SH-SY5Y (cell line): ENCODE results near the gene KRT85.

ENCODE experiments used
- GATA2 ChIP-seq: IDR thresholded peaks from 2 replicates; pipeline ENCODE4 v1.6.1; 2011; ENCODE audit warnings: mild to moderate bottlenecking, low read depth, low read length
- GATA3 ChIP-seq: IDR thresholded peaks from 2 replicates; pipeline ENCODE4 v1.6.1; 2011; ENCODE audit warnings: low read depth, mild to moderate bottlenecking, low read length, moderate library complexity

Gene KRT85

DNA sequence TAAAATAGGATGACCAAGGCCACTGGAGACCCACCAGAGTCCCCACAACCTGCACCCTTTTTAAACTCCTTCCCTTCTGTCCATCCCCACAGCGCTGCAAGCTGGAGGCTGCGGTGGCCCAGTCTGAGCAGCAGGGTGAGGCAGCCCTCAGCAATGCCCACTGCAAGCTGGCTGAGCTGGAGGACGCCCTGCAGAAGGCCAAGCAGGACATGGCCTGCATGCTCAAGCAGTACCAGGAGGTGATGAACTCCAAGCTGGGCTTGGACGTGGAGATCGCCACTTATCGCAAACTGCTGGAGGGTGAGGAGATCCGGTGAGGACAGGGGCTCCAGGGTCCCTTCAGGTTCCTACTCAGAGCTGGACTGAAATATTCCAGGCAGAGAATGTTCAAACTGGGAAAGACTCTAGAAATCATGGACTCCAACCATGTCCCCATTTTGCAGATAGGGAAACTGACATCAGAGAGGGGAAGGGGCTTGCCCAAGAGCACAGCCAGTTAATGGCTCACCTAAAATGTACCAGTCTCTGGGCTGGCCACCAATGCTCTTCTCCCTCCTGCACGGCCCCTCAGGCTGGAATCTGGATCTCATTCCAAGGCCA, 17.2 kb downstream of the KRT85 start:
- TF ChIP-seq GATA3: no peak
- no peak for TF ChIP-seq GATA2

DNA sequence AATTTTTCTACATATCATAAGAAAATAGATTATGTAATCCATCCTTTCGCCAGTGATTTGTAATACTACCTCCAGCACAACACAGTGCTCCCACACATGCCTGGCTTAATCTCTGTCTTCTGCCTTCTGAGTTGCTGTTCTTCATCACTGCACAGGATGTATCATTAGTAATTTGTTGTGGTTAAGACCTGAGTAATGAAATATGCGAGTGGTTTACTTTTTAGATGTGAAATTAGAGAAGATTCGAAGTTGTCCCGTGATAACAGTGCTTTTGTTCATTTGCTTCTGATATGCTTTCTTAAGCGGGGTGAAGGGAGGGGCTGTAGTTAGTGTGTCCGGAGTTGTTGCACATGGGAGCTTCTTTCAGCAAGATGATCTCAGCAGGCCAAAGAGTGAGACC, 18.1 kb downstream of the KRT85 start:
- TF ChIP-seq GATA3 (no peak), GATA2 (no peak)

DNA sequence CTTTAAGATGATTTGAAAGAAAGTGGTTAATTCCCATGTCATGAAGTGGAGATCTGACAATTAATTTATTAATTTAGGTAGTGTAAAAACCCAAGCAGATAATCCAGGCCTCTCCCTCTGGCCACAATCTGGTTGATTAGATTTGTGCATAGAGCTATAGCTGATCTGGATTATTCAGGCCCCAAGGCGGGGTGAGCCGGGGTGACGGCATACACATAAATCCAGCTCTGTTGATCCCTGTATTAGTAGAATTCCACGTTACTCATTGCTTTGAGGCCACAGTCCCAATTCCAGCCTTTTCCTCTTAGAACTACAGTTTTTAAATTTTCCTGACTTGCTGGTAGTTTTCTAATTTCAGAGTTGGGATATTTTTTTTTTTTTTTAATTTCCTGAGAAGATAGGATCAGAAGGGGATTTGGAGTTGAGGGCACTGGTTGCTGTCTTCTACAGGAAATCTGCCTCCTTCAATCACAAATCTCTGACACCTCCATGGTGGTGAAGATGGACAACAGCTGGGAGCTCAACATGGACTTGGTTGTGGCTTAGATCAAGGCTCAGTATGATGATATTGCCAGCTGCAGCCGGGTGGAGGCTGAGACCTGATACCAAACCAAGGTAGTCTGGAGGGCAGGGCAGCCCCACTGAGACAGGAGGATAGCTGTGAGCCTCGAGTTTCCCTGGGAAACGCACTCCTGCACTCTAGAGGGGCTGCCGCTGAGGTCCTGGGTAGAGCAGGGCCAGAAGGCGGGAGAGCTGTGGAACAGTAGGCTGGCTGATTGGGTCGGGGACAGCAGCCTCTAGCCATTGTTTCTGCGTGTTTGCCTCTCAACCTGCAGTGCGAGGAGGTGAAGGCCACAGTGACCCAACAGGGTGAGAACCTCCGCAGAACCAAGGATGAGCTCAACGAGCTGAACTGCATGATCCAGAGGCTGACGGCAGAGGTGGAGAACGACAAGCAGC, 19.4 kb downstream of the KRT85 start:
- TF ChIP-seq GATA3 (no peak), GATA2 (no peak)

DNA sequence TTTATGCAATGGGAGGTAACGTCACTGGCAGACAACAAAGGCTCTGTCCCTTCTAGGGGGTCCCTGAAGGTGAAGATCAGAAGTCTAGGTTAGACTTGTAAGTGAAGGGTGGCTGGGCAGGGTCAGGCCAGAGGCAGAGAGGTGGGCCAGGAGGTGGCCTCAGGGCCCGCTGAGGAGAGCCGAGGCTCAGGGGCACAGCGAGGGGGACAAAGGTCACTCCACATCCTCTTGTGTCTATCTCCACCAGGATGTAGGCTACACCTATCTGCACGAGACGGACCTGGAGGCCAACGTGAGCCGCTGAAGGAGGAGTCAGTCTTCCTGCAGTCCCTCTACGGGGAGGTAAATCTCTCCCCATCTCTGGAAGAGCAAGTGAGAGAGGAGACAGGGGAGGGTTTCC, 20.3 kb downstream of the KRT85 start:
- TF ChIP-seq GATA3 (no peak), GATA2 (no peak)

- TF ChIP-seq GATA3: no peak
- no peak for TF ChIP-seq GATA2
Observed at GRCh38 chr12:52346593-52346992, 20.7 kb downstream of the KRT85 start.

- no peak for TF ChIP-seq GATA2
- no peak for TF ChIP-seq GATA3
Observed at GRCh38 chr12:52344111-52344510, 23.2 kb downstream of the KRT85 start.

- no peak for TF ChIP-seq GATA3
- no peak for TF ChIP-seq GATA2
Observed at GRCh38 chr12:52343550-52343949, 23.7 kb downstream of the KRT85 start.

GRCh38 chr12:52342781-52343490, 24.3 kb downstream of the KRT85 start:
- TF ChIP-seq GATA2: no peak
- no peak for TF ChIP-seq GATA3

GRCh38 chr12:52341066-52341580, 26.2 kb downstream of the KRT85 start:
- TF ChIP-seq GATA2: no peak
- no peak for TF ChIP-seq GATA3

- TF ChIP-seq GATA3 (no peak), GATA2 (no peak)
Observed at GRCh38 chr12:52338241-52338960, 28.9 kb downstream of the KRT85 start.

DNA sequence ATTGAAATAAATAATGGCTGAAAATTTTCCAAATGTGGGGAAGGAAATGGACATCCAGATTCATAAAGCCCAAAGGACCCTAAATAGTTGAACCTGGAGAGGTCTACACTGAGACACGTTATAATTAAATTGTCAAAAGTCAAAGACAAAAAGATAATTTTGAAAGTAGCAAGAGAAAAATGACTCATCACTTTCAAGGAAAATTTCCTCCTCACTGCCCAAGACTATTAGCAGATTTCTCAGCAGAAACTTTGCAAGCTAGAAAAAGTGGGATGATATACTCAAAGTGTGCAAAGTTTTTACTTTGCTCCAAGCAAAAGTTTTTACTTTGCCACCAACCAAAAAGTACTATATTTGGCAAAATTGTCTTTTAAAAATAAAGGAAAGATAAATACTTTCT, 30.2 kb downstream of the KRT85 start:
- TF ChIP-seq GATA3 (no peak), GATA2 (no peak)

- no peak for TF ChIP-seq GATA3
- no peak for TF ChIP-seq GATA2
Observed at GRCh38 chr12:52336641-52337040, 30.6 kb downstream of the KRT85 start.

DNA sequence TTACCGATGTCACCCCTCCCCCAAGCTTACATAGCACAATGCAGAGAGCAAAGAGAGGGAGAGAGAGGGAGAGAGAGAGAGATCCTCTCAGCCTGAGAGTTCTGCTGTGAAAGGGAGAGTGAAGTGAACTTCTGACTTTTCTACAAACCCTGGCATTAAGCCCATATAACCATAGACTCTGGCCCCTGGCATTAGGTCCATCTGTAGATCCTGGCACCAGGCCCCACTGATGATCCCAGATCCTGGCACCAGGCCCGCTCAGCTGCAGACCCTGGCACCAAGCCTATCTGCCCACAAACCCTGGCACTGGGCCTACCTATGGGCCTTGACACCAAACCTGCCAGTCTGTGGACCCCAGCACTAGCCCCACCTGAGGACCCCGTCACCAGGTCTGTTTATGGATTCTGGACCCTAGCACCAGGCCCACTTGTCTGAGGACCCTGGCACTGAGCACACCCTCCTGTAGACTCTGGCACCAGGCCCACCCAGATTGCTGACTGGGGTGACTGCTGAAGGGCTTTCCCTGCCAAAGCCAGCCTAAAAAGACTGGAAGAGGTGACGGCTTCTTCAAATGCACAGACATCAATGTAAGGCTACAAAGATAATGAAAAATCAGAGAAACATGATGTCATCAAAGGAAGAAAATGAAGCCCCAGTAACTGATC, 31.6 kb downstream of the KRT85 start:
- TF ChIP-seq GATA3 (no peak), GATA2 (peak; percentile 92)
